Adipose tissue (tissue), 3 donors: ENCODE measurements around the gene KBTBD4. TPM values are rescaled to one million over a fixed set of nuclear protein-coding genes. Genes with fewer than 3 reads are reported as not detected.

Experiments
- H3K27ac ChIP-seq: one replicate; pipeline ENCODE4 v1.5.1; 2013; ENCODE audit warnings: low read depth, low read length
- WGBS, 3 donors: extraction: QIAGEN DNeasy Blood & Tissue Kit; methylation state at CpG; one replicate each; pipeline ENCODE4 v1.1.7; 2013; 5-methylcytosine and 5-hydroxymethylcytosine counted together
- polyA plus RNA-seq, 3 donors: library from polyadenylated mRNA; stranded (reverse); fragments of 200-250 nt; gene quantifications; one replicate each; pipeline ENCODE4 v1.2.3, GENCODE V29; 2013
- donor health status: healthy with polysubstance abuse.
- donor health status: Bipolar disorder and iron deficiency.
- donor health status: healthy.

Gene KBTBD4
- polyA plus RNA-seq, 3 donors, result 6.9 to 9.7 (median 9.1) TPM

GRCh38 chr11:47592970-47593369 lies 14.2 kb upstream of the KBTBD4 start:
- 53 to 80% (median 76%) methylated on average over 2 of the region's 2 CpGs for WGBS, 3 donors
- H3K27ac ChIP-seq, result no peak overlapping the region

GRCh38 chr11:47592251-47592650 lies 13.5 kb upstream of the KBTBD4 start:
- H3K27ac ChIP-seq, result no peak overlapping the region
- 58 to 69% (median 66%) methylated on average over 4 of the region's 4 CpGs for WGBS, 3 donors

- no peak overlapping the region for H3K27ac ChIP-seq
- WGBS, 3 donors, result 36 to 53% (median 39%) methylated on average over 7 of the region's 7 CpGs
Measured at GRCh38 chr11:47591764-47592163, 13.0 kb upstream of the KBTBD4 start.

- 35 to 66% (median 59%) methylated on average over 99 to 122 of the region's 122 CpGs for WGBS, 3 donors
- no peak overlapping the region for H3K27ac ChIP-seq
Measured at GRCh38 chr11:47589977-47590861, 11.4 kb upstream of the KBTBD4 start.

GRCh38 chr11:47589584-47589976 lies 10.8 kb upstream of the KBTBD4 start:
- WGBS, 3 donors, result 53 to 73% (median 65%) methylated on average over 38 to 51 of the region's 51 CpGs

DNA sequence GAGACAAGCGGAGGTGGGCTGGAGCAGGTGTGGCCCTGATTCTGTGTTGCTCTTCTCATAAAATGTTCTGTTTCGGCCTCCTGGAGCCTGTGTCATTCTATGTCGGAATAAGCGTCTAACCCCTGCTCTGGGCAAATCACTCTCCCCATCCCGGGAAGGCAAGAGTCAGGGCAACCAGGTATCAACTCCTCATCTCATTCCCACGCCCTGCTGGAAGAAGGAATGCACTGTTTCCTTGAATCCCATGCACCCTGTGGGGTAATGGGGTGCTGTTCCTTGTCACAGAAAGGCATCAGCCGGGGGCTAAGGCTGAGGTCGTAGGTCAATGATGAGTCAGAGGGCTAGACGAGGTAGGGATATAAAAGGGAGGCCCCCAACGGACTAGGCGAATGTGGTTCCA lies 10.3 kb upstream of the KBTBD4 start:
- WGBS, 3 donors, result 88 to 91% (median 90%) methylated on average over 11 of the region's 11 CpGs
- H3K27ac ChIP-seq, result no peak overlapping the region

More at GRCh38 chr11:47589584-47589976, 10.8 kb upstream of the KBTBD4 start:
- no peak overlapping the region for H3K27ac ChIP-seq

DNA sequence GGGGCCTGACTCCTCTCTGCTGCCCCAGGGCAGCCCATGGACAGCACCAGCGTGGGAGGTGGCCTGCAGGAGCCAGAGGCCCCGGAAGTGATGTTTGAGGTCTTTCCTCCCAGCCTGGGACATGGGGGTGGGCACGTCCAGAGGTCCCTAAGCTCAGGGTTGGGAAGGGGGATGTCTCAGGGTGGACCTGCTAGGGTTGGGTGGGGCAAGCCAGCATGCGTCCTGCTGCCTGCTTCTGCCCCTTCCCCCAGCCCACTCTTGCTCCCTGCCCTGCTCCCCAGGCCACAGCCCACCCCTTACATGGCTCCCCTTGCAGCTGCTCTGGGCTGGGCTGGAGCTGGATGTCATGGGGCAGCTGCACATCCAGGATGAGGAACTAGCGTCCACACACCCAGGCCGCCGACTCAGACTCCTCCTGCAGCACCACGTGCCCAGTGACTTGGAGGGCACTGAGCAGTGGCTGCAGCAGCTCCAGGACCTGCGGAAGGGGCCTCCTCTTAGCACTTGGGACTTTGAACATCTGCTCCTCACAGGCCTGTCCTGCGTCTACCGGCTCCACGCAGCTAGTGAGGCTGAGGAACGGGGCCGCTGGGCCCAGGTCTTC lies 9.1 kb upstream of the KBTBD4 start:
- no peak overlapping the region for H3K27ac ChIP-seq
- WGBS, 3 donors, result 42 to 68% (median 44%) methylated on average over 14 of the region's 14 CpGs

DNA sequence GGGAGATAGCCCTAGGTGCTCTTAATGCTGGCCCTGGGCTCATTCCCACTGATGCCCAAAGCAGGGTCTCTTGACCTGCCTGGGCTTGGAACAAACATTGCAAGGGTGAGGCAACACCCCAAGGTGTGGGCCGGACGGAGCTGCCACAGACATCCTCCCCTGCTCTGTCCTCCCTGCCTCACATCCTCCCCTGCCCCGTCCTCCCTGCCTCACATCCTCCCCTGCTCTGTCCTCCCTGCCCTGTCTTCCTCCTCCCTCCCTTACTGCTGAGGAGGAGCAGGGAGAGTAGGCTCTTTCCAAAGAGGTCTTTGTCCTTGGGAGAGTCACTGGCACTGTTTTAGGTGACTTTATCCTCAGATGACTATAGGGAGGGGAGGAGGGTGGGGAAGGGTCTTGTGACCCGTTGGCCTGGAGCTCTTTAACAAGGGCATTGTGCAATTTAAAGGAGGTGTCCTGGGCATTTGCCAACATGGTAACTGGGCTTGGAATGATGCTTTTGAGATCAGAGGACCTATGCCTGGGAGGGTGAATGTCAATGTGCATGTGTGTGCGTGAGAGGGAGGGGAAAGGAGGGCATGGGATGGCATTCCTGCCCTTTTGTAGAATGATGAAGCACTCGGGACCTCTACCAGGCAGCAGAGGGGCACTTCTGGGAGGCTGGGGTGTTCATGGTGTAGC lies 8.4 kb upstream of the KBTBD4 start:
- 45 to 65% (median 60%) methylated on average over 6 of the region's 6 CpGs for WGBS, 3 donors
- H3K27ac ChIP-seq, result no peak overlapping the region

DNA sequence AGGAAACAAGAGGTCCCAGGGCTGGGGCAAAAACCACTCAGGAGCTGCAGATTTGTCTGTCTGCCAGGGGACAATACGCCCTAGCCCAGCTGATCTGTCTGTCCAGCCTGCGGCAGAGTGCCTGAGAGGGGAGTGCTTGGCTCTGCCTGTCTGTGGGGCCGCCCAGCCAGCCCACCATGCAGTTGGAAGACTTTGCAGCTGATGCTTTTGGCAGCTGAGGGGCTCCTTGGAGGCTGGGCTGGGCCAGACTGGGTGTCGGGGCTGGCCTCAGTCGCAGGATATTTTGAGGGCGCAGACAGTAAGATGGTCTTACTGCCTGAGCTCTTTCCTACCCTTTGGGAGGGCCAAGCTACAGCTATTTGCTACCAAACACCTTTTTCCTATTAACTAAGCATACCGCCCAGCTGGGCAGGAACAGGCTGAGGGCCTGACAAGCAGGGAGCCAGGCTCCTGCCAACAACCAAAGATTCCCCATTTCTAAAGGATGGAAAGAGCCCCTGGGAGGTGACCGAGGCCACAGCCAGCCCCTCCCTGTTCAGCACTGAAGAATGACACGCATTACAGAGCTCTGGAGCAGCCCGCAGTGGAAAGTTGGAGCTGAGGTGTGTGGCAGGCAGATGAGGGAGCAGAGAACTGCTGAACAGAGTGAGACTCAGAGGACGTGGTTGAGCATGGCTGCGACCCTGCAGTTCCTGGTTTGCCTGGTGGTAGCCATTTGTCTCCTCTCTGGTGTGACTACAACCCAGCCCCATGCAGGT lies 7.5 kb upstream of the KBTBD4 start, which contains the start of gene FAM180B:
TSS of gene FAM180B (plus strand) at position 581 of the 758 bp plus-strand sequence. CDS start at position 672, 91 bp downstream.
- WGBS, 3 donors, result 51 to 73% (median 68%) methylated on average over 12 of the region's 12 CpGs
- H3K27ac ChIP-seq, result no peak within 1 kb of the TSS

DNA sequence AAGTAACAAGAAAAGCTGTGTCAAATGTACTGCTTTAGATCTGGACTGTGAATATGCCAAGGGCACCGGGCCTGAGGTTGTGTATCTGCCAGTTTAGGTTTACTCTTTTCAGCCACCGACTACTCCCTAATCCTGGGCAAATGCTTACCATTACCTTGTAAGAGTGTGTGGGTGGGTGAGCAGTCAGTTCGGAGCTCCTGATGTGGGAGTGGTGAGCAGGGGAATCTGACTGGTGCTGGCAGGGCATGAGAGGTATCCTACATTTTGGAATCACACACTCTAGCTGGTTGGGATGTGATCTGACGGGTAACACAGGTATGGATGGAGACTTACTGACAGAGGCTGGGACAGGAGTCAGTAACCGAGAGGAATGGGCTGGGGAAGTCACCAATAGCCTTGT lies 5.1 kb upstream of the KBTBD4 start:
- no peak overlapping the region for H3K27ac ChIP-seq
- WGBS, 3 donors, result 88 to 90% (median 90%) methylated on average over 5 of the region's 5 CpGs

DNA sequence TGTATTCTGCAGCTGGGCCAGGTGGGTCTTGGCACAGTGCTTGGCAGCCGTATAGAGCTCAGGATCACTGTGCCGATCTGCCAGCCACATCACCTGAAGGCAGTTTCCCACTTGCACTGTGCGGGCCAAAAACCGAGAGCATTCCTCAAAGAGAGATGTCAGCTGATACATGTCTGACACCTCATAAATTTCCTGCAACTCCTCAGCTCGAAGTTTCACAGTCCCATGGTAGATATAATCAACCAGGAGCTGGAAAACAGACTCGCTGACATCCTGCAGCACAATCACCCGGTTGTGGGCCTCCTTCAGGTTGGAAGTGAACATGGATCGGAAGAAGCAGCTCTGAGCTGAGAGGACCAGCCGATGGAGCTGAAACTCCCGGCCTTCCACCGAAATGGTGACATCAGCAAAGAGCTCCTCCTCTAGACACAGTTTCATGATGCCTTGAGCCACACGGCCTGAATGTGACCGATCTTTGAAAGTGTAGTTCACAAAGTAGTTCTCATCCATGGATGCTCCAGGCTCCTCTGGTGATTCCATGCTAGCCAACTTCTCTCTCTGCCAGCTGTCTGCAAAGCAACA lies 1.2 kb downstream of the KBTBD4 start:
- no peak overlapping the region for H3K27ac ChIP-seq
- 70 to 73% (median 71%) methylated on average over 13 of the region's 13 CpGs for WGBS, 3 donors

- 86 to 90% (median 90%) methylated on average over 11 of the region's 11 CpGs for WGBS, 3 donors
- no peak overlapping the region for H3K27ac ChIP-seq
Measured at GRCh38 chr11:47573321-47573720, 5.4 kb downstream of the KBTBD4 start.

DNA sequence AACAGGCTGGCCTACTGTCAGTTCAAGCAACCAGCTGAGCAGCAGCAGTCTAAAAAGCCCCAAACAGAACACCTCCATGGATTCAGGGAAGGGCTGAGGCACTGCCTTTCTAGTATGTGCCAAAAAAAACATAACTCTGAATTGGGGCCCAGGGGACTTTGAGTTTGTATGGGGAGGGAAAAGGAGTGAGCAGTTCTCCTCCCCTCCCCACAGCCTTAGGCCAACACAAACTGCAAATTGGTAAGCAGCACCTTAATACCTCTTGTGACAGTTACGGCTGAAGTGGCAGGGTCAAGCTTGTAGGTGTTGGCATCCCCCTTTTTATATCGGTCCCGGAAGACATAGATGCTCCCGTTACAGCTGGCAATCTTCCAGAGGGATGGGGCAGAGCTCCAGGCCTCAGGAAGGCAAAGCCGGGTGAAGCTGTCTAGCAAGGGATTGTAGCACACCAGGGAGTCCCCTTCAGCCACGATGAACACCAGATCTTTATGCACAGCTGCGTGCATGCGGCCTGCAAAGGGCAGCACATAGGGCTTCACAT lies 6.0 kb downstream of the KBTBD4 start:
- no peak overlapping the region for H3K27ac ChIP-seq

GRCh38 chr11:47571895-47572294 lies 6.9 kb downstream of the KBTBD4 start:
- H3K27ac ChIP-seq, result no peak overlapping the region
- 54 to 79% (median 71%) methylated on average over 1 of the region's 1 CpG for WGBS, 3 donors

More for the DNA sequence above, 6.0 kb downstream of the KBTBD4 start:
- WGBS, 3 donors, result 55 to 63% (median 55%) methylated on average over 8 of the region's 8 CpGs

DNA sequence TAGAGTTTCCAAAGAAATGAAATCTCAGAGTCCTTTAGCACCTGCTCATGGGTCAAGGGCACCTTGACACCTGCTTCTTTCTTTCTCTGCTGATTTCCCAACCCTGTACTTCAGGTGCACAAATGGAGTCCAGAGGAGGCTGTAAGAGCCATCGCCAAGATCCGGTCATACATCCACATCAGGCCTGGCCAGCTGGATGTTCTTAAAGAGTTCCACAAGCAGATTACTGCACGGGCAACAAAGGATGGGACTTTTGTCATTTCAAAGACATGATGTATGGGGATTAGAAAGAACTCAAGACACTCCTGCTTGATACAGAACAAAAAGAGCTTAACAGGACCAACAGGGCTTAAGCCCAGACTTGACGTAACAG lies 7.4 kb downstream of the KBTBD4 start:
- no peak overlapping the region for H3K27ac ChIP-seq

GRCh38 chr11:47570651-47571356 lies 8.0 kb downstream of the KBTBD4 start:
- H3K27ac ChIP-seq, result no peak overlapping the region
- 64 to 84% (median 66%) methylated on average over 3 of the region's 3 CpGs for WGBS, 3 donors

More for the DNA sequence above, 7.4 kb downstream of the KBTBD4 start:
- 84 to 87% (median 85%) methylated on average over 4 of the region's 4 CpGs for WGBS, 3 donors

- H3K27ac ChIP-seq, result no peak overlapping the region
- WGBS, 3 donors, result 97 to 98% (median 98%) methylated on average over 7 of the region's 7 CpGs
Measured at GRCh38 chr11:47569646-47570045, 9.1 kb downstream of the KBTBD4 start.
